Peyer's patch (tissue), 4 donors: ENCODE data around the gene MYO7A. TPM values are rescaled to one million over a fixed set of nuclear protein-coding genes. Genes with fewer than 3 reads are reported as not detected.

Experiments
- DNase-seq, 3 donors: peaks; one replicate each; pipeline ENCODE4 v3.0.0-alpha.2; 2017 to 2019
- H3K27ac ChIP-seq, 4 donors: fragments of 200-600 bp; sonication (generic); one replicate each; pipeline ENCODE4 v1.5.1; 2016 to 2019
- H3K27me3 ChIP-seq, 2 donors: fragments of 200-600 bp; sonication (generic); one replicate each; pipeline ENCODE4 v1.5.1; 2019
- H3K36me3 ChIP-seq, 3 donors: fragments of 200-600 bp; sonication (generic); one replicate each; pipeline ENCODE4 v1.5.1; 2016 to 2019
- H3K4me1 ChIP-seq, 4 donors: fragments of 200-600 bp; sonication (generic); one replicate each; pipeline ENCODE4 v1.5.1; 2016 to 2019
- H3K4me3 ChIP-seq, 4 donors: fragments of 200-600 bp; sonication (generic); 1 replicate in 3 of 4; 2 replicates in 1 of 4; pipeline ENCODE4 v1.5.1; 2016 to 2019; ENCODE audit warnings: mild to moderate bottlenecking in 1 of 4
- H3K9me3 ChIP-seq, 4 donors: fragments of 200-600 bp; sonication (generic); one replicate each; pipeline ENCODE4 v1.5.1; 2016 to 2019; ENCODE audit warnings: mild to moderate bottlenecking in 1 of 4
- CTCF ChIP-seq, 6 experiments: fragments of 450-650 bp in 4 of 6; fragments of 200-600 bp in 2 of 6; sonication (generic) in 1 of 6; IDR thresholded peaks; one replicate each; pipeline ENCODE4 v1.5.1; 2017 to 2019; ENCODE audit warnings: antibody characterized with exemption in 6 of 6, mild to moderate bottlenecking in 3 of 6, moderate library complexity in 1 of 6
- POLR2A ChIP-seq, 2 donors: fragments of 450-650 bp; IDR thresholded peaks; one replicate each; pipeline ENCODE4 v1.5.1; 2017; ENCODE audit warnings: antibody characterized with exemption in 2 of 2, mild to moderate bottlenecking in 2 of 2, moderate library complexity in 2 of 2
- total RNA-seq, 4 donors: library from RNA; depleted of rRNA; stranded (reverse); fragments of >200 nt; gene quantifications; one replicate each; pipeline ENCODE4 v1.1.0, GENCODE V29; 2016

Gene MYO7A
- total RNA-seq, 4 donors from 2014 or later, result 6.1 to 15.7 (median 7.1) TPM

GRCh38 chr11:77114089-77114463 is 14.0 kb upstream of the MYO7A start:
- Histone ChIP-seq H3K36me3 (peaks cover 0 to 46% (median 0%) of the 10 kb centered on the region in 3 donors), H3K27me3 (no peaks in the 10 kb centered on the region), H3K27ac (no peak overlapping the region), H3K4me3 (no peak overlapping the region), H3K4me1 (peaks cover 0 to 39% (median 3%) of the 10 kb centered on the region in 4 donors), H3K9me3 (no peaks in the 10 kb centered on the region)
- no peak for DNase-seq
- TF ChIP-seq CTCF (IDR thresholded peaks at IDR 0.05) (no peak), POLR2A (IDR thresholded peaks at IDR 0.05) (no peak)

- peaks cover 0 to 58% (median 0%) of the 10 kb centered on the region in 3 donors for H3K36me3 ChIP-seq
- DNase-seq, result no peak
Measured at GRCh38 chr11:77115181-77115611, 12.8 kb upstream of the MYO7A start.

GRCh38 chr11:77115956-77116355 is 12.1 kb upstream of the MYO7A start:
- H3K36me3 ChIP-seq, result peaks cover 0 to 65% (median 0%) of the 10 kb centered on the region in 3 donors
- H3K27me3 ChIP-seq, result no peaks in the 10 kb centered on the region
- peaks cover 0 to 21% (median 1%) of the 10 kb centered on the region in 4 donors for H3K4me1 ChIP-seq
- no peak overlapping the region for H3K4me3 ChIP-seq
- H3K9me3 ChIP-seq, result no peaks in the 10 kb centered on the region
- DNase-seq, result no peak
- H3K27ac ChIP-seq, result no peak overlapping the region
- TF ChIP-seq CTCF (IDR thresholded peaks at IDR 0.05), result no peak
- no peak for TF ChIP-seq POLR2A (IDR thresholded peaks at IDR 0.05)

More at GRCh38 chr11:77115181-77115611, 12.8 kb upstream of the MYO7A start:
- H3K4me1 ChIP-seq, result peaks cover 0 to 29% (median 3%) of the 10 kb centered on the region in 4 donors
- no peaks in the 10 kb centered on the region for H3K27me3 ChIP-seq
- H3K27ac ChIP-seq, result no peak overlapping the region
- no peaks in the 10 kb centered on the region for H3K9me3 ChIP-seq
- no peak for TF ChIP-seq POLR2A (IDR thresholded peaks at IDR 0.05)
- TF ChIP-seq CTCF (IDR thresholded peaks at IDR 0.05), result no peak
- H3K4me3 ChIP-seq, result no peak overlapping the region

- TF ChIP-seq CTCF (IDR thresholded peaks at IDR 0.05), result no peak
- no peak for TF ChIP-seq POLR2A (IDR thresholded peaks at IDR 0.05)
Measured at GRCh38 chr11:77117492-77117891, 10.6 kb upstream of the MYO7A start.

GRCh38 chr11:77118086-77118485 is 10.0 kb upstream of the MYO7A start:
- Histone ChIP-seq H3K27ac (no peak overlapping the region), H3K9me3 (no peaks in the 10 kb centered on the region), H3K36me3 (peaks cover 0 to 87% (median 0%) of the 10 kb centered on the region in 3 donors), H3K27me3 (no peaks in the 10 kb centered on the region), H3K4me1 (peaks cover 0 to 3% (median 0%) of the 10 kb centered on the region in 4 donors), H3K4me3 (no peak overlapping the region)
- no peak for TF ChIP-seq POLR2A (IDR thresholded peaks at IDR 0.05)
- no peak for TF ChIP-seq CTCF (IDR thresholded peaks at IDR 0.05)
- no peak for DNase-seq

More at GRCh38 chr11:77117492-77117891, 10.6 kb upstream of the MYO7A start:
- DNase-seq, result no peak
- Histone ChIP-seq H3K27ac (no peak overlapping the region), H3K9me3 (no peaks in the 10 kb centered on the region), H3K4me3 (no peak overlapping the region), H3K36me3 (peaks cover 0 to 81% (median 0%) of the 10 kb centered on the region in 3 donors), H3K4me1 (peaks cover 0 to 9% (median 0%) of the 10 kb centered on the region in 4 donors), H3K27me3 (no peaks in the 10 kb centered on the region)

- Histone ChIP-seq H3K27ac (no peak overlapping the region), H3K9me3 (no peaks in the 10 kb centered on the region), H3K27me3 (no peaks in the 10 kb centered on the region), H3K4me3 (no peak overlapping the region), H3K4me1 (no peaks in the 10 kb centered on the region), H3K36me3 (peaks cover 0 to 90% (median 0%) of the 10 kb centered on the region in 3 donors)
- DNase-seq, result no peak
- TF ChIP-seq CTCF (IDR thresholded peaks at IDR 0.05) (no peak), POLR2A (IDR thresholded peaks at IDR 0.05) (no peak)
Measured at GRCh38 chr11:77118971-77119370, 9.1 kb upstream of the MYO7A start.
